HG03196 (cell line): ENCODE measurements around the gene GVQW3.

Experiments
- ATAC-seq: cut with Tn5 transposase; IDR thresholded peaks from one replicate; pipeline ENCODE4 v1.9.1; 2021; ENCODE audit not compliant: unreplicated experiment

Gene GVQW3

GRCh38 chr11:76444384-76445120, 63.4 kb downstream of the GVQW3 start, which contains the start of gene EMSY:
Gene EMSY, plus strand, starts transcription at chr11:76445018. Its CDS starts 1,921 bp downstream, at chr11:76446939.
- ATAC-seq: peak; percentile 89

GRCh38 chr11:76445121-76446084, 64.3 kb downstream of the GVQW3 start:
- peak; percentile 24 for ATAC-seq

GRCh38 chr11:76448506-76448905, 67.4 kb downstream of the GVQW3 start:
- ATAC-seq: no peak

- ATAC-seq: no peak
Observed at GRCh38 chr11:76453248-76453647, 72.1 kb downstream of the GVQW3 start.

GRCh38 chr11:76455331-76455730, 74.2 kb downstream of the GVQW3 start:
- no peak for ATAC-seq

- ATAC-seq: no peak
Observed at GRCh38 chr11:76455931-76456330, 74.8 kb downstream of the GVQW3 start.

GRCh38 chr11:76456571-76456970, 75.4 kb downstream of the GVQW3 start:
- ATAC-seq: no peak
